GM12872 (cell line): Measurements from ENCODE around the gene HLF.

Experiments used
- TF ChIP-seq, protein P1 (sequence below): IDR thresholded peaks from 3 replicates; pipeline ENCODE4 v1.5.1; 2011; ENCODE audit warnings: low read depth, mild to moderate bottlenecking, low read length, moderate library complexity; ENCODE audit not compliant: insufficient read depth

HLF gene

DNA sequence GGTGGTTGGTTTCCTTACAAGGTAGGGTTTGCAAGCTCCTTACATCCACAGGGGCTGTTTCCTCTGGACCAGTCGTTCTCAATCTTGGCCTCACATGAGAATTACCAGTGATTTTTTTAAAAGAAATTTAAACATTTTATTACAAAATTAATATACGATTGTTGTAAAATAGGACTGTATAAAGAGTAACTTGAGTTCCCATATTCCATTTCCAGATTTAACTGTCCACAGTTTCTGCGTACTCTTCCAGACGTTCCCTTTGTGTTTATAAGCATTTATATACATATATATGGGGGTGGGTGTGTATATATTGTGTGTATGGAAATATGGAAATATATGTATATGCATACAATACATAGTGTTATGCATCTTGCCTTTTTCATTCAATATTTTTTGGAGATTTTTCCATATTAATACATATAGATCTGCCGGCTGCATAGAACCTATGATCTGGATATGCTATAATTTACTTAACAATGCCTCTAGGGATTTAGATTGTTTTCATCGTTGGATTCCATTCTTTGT lies 31.5 kb downstream of the HLF start:
- TF ChIP-seq, protein P1, sequence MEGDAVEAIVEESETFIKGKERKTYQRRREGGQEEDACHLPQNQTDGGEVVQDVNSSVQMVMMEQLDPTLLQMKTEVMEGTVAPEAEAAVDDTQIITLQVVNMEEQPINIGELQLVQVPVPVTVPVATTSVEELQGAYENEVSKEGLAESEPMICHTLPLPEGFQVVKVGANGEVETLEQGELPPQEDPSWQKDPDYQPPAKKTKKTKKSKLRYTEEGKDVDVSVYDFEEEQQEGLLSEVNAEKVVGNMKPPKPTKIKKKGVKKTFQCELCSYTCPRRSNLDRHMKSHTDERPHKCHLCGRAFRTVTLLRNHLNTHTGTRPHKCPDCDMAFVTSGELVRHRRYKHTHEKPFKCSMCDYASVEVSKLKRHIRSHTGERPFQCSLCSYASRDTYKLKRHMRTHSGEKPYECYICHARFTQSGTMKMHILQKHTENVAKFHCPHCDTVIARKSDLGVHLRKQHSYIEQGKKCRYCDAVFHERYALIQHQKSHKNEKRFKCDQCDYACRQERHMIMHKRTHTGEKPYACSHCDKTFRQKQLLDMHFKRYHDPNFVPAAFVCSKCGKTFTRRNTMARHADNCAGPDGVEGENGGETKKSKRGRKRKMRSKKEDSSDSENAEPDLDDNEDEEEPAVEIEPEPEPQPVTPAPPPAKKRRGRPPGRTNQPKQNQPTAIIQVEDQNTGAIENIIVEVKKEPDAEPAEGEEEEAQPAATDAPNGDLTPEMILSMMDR: no peak

DNA sequence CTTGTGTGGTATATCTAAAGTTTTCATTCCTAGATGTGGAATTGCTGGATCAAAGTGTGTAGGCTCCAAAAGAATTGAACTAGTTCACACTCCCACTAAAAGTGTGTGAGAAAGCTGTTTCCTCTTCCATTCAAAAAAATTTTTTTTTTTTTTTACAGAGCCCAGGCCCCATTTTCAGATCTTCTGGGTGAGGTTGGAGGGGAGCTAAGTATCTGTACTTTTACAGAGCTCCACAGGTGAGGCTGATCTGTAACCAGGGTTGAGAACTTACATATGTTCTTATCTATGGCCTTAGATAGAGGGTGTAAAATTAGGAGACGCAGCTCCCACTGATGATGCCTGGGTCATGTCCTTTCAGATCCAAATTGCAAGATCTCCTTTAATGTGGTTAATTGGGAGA lies 31.9 kb downstream of the HLF start:
- TF ChIP-seq, protein P1: no peak

DNA sequence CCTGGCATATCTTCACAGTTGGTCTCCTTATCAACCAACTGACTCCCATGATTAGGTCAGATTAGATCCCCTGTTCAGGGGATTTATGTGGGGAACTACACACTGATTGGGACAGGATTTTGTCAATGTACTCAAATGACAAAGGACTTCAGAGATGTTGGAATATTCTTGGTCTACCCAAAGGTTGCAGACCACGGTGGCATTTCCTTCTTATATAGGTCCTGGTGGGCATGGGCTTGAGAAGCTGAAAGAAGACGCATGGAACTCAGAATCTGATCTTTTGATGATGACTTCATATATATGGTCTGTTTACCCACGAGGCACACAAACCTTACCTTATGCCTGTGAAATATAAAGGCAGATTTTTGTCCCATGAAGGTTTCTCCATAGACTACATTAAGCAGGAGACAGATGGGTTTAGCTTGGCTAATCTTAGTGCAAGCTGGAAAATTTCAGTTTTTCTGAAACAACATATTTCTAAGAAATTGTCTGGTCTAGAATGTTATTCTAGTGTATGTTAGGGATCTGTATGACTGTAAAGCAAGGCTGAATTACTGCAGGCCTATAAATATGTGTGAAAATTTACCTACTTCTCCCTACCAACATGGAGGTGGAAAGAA lies 33.5 kb downstream of the HLF start:
- TF ChIP-seq, protein P1: no peak

DNA sequence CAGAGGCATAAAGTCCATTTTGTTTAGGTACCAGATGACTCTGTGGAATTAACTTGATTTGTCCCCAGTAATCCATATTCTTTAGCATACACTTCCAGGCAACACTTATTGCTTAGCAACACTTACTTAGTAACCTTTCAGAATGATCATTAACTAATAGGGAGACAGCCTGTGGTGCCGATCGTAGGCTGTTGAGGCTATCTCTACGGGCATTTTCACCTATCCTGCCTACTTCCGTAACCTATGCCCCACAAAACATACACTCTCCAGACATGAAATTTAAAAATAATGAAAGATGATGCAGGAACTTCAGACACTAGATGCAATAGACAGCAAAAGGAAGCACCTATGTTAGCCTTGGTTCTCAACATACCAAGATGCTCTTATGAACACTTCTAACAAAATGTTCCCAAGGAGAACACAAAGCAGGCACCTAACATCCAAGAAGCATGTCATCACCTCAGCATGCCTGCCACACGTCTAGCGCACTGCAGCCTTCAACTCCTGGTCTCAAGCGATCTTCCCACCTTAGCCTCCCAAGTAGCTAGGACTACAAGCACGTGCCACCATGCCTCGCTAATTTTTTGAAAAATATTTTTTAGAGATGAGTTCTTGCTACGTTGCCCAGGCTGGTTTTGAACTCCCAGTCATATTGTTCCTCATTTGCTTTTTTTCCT lies 34.5 kb downstream of the HLF start:
- TF ChIP-seq, protein P1: no peak

DNA sequence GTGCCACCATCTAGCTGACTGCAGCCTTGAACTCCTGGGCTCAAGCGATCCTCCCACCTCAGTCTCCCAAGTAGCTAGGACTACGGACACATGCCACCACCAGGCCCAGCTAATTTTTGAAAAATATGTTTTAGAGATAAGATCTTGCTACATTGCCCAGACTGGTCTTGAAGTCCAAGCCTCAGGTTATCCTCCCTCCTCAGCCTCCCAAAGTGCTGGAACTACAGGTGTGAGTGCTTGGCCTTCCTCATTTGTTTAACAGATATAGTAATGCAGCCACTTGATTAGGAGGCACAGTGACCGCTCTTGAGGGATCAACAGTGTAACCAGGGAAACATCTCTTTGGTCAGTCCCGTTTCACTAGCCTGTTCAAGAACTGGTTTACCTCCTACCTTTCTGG lies 35.1 kb downstream of the HLF start:
- TF ChIP-seq, protein P1: no peak

DNA sequence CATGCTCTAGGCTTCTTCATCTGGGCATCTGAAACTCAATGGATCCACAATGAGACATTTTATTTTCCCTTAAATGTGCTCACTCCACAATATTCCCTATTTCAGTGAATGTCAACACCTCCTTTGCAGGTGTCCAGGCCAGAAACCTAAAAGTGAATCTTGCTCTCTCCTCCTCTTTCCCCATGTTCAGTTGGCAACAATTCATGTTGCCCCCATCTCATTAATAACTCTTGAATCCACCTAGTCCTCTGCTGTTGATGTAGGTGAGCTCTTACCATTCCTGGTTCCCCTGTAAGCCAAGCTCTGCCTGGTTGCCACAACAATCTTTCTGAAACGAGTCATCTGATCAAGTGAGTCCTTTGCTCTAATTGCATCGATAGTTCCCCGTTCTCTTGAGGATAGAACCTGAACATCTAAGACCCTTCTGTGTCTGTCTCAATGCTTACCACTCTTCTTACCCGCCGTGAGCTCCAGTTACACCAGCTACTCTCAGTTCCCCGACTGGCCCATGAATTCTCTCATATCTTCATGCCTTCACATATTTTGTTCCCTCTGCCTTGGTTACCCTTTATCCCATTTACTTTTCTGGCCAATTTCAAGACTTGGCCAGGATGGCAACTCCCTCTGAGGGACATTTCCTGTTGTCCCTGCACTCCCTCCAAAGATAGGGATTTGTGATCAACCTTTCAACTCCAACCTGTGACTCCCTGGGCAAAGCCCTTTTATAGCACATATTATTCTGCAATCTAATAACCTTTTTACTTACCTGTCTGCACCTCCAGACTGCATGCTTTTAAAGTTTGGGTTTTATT lies 35.9 kb downstream of the HLF start:
- TF ChIP-seq, protein P1: no peak
